ENCODE results near the gene GEMIN2. TPM values are rescaled to one million over a fixed set of nuclear protein-coding genes. Genes with fewer than 3 reads are reported as not detected.
"Not testable (repeated sequence)": the region's sequence is repeated elsewhere in the genome, so short reads cannot be mapped to it uniquely, and the experiment has no call there.

The GEMIN2 gene
- total and polyA plus RNA-seq, 5 donors = 6.4 to 8.8 (median 6.5) TPM

GRCh38 chr14:39109893-39110715 is 4.0 kb upstream of the GEMIN2 start:
- Histone ChIP-seq H3K9me3 (ENCODE audit: control insufficient read depth, low read length) (no peaks in the 10 kb centered on the region), H3K27ac (ENCODE audit: low read length) (no peak overlapping the region), H3K4me3 (ENCODE audit: low read length) (no peak overlapping the region), H3K4me1 (ENCODE audit: control insufficient read depth, insufficient read depth, low read length) (no peaks in the 10 kb centered on the region), H3K27me3 (ENCODE audit: control insufficient read depth, insufficient read depth) (no peaks in the 10 kb centered on the region)
- ATAC-seq = no peak
- no peak for DNase-seq
- intact Hi-C loops (cut with DNase I) = loop anchor here in 1 of 4 donors (10.0 kb wide), 2 partner anchors 65 to 315 kb away; partner anchors contain the start of genes PNN and TRAPPC6B
- 87% methylated on average over 12 of the region's 12 CpGs for WGBS

DNA sequence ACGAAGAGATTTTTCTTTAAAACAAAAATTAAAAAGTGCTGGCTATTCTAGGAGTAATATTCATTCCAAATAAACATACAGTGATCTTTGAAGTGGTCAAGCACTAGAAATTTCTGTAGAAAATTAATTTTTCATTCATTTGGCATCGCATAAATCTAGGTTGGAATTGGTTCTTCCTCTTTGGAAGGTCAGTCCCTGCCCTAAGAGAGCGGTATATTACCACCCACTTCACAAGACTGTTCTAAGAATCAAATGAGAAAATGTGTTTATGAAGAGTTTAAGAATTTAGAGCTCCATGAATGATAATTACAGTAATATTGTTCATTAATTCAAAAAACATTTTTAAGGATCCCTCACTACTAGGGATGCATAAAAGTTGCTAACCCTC is 444 bp upstream of the GEMIN2 start:
- intact Hi-C loops (cut with DNase I) = loop anchor here in 1 of 4 donors (10.0 kb wide), 1 partner anchor 311 kb away; no protein-coding TSS in a partner anchor
- ATAC-seq (peak in 1 of 2 donors; percentile 3), DNase-seq (no peak)
- Histone ChIP-seq H3K9me3 (ENCODE audit: control insufficient read depth, low read length) (no peaks in the 10 kb centered on the region), H3K27ac (ENCODE audit: low read length) (peak overlapping the region; percentile 40), H3K4me1 (ENCODE audit: control insufficient read depth, insufficient read depth, low read length) (no peaks in the 10 kb centered on the region), H3K27me3 (ENCODE audit: control insufficient read depth, insufficient read depth) (no peaks in the 10 kb centered on the region), H3K4me3 (ENCODE audit: low read length) (peak overlapping the region; percentile 61)
- 75% methylated on average over 3 of the region's 3 CpGs for WGBS

DNA sequence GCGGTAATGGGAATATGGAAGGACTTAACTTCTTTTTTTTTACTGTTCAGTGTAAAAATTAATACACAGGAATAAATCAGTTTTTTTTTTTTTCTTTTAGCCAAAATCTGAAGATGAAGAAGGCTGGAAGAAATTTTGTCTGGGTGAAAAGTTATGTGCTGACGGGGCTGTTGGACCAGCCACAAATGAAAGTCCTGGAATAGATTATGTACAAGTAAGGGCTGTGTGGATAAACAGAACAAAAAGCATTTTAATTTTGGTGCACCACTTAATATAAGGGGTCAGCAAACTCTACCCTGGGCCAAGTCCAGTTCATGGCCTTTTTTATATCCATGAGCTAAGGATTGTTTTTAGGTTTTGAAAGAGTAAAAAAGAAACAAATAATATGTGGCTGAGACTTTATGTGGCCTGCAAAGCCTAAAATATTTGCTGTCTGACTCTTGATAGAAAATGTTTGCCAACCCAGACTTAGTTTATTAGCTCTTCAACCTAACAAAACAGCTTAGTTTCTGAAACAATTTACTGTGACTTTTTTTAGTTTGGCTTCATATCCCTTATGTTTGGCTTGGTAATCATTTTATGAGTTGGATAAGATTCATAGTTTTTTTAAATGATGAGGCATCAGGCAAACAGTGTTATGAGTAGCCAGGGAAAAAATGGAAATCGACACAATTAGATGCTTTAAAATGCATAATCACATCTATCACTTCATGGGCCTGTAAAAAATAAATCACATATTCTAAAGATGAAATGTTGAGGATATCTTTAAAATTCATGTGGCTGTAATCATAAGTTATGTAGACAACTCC is 8.4 kb downstream of the GEMIN2 start:
- ATAC-seq (no peak), DNase-seq (no peak)
- Histone ChIP-seq H3K27me3 (ENCODE audit: control insufficient read depth, insufficient read depth) (no peaks in the 10 kb centered on the region), H3K4me1 (ENCODE audit: control insufficient read depth, insufficient read depth, low read length) (no peaks in the 10 kb centered on the region), H3K27ac (ENCODE audit: low read length) (no peak overlapping the region), H3K9me3 (ENCODE audit: control insufficient read depth, low read length) (no peaks in the 10 kb centered on the region), H3K4me3 (ENCODE audit: low read length) (no peak overlapping the region)
- intact Hi-C loops (cut with DNase I) = no loop called here
- 90% methylated on average over 3 of the region's 3 CpGs for WGBS

GRCh38 chr14:39137835-39138234 is 23.7 kb downstream of the GEMIN2 start:
- DNase-seq; ATAC-seq; H3K9me3 ChIP-seq (ENCODE audit: control insufficient read depth, low read length); H3K4me1 ChIP-seq (ENCODE audit: control insufficient read depth, insufficient read depth, low read length); H3K27ac ChIP-seq (ENCODE audit: low read length); intact Hi-C loops (cut with DNase I); H3K4me3 ChIP-seq (ENCODE audit: low read length); H3K27me3 ChIP-seq (ENCODE audit: control insufficient read depth, insufficient read depth): not testable (repeated sequence)
- 97% methylated on average over 8 of the region's 8 CpGs for WGBS

- Histone ChIP-seq H3K4me3 (ENCODE audit: low read length) (no peak overlapping the region), H3K27ac (ENCODE audit: low read length) (no peak overlapping the region), H3K27me3 (ENCODE audit: control insufficient read depth, insufficient read depth) (no peaks in the 10 kb centered on the region), H3K9me3 (ENCODE audit: control insufficient read depth, low read length) (no peaks in the 10 kb centered on the region), H3K4me1 (ENCODE audit: control insufficient read depth, insufficient read depth, low read length) (no peaks in the 10 kb centered on the region)
- 87% methylated on average over 1 of the region's 1 CpG for WGBS
- ATAC-seq = no peak
- intact Hi-C loops (cut with DNase I) = no loop called here
- DNase-seq = no peak
These were observed 24.3 kb downstream of the GEMIN2 start for GRCh38 chr14:39138440-39138839.

DNA sequence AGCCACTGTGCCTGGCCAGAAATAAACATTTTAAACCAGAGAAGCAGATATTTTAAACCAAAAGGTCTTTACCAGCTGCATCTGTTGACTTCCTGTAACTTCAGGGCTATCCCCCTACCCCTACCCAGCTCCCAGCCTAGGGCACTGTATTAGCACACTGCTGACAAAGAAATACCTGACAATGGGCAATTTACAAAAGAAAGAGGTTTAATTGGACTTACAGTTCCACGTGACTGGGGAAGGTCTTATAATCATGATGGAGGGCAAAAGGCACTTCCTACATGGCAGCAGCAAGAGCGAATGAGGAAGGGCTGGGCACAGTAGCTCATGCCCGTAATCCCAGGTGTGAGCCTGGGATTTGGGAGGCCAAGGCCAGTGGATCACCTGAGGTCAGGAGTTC is 26.0 kb downstream of the GEMIN2 start:
- Histone ChIP-seq H3K4me1 (ENCODE audit: control insufficient read depth, insufficient read depth, low read length) (no peaks in the 10 kb centered on the region), H3K27me3 (ENCODE audit: control insufficient read depth, insufficient read depth) (no peaks in the 10 kb centered on the region), H3K9me3 (ENCODE audit: control insufficient read depth, low read length) (no peaks in the 10 kb centered on the region), H3K27ac (ENCODE audit: low read length) (no peak overlapping the region), H3K4me3 (ENCODE audit: low read length) (no peak overlapping the region)
- WGBS = 90% methylated on average over 3 of the region's 3 CpGs
- DNase-seq (no peak), ATAC-seq (no peak)
- intact Hi-C loops (cut with DNase I) = no loop called here

DNA sequence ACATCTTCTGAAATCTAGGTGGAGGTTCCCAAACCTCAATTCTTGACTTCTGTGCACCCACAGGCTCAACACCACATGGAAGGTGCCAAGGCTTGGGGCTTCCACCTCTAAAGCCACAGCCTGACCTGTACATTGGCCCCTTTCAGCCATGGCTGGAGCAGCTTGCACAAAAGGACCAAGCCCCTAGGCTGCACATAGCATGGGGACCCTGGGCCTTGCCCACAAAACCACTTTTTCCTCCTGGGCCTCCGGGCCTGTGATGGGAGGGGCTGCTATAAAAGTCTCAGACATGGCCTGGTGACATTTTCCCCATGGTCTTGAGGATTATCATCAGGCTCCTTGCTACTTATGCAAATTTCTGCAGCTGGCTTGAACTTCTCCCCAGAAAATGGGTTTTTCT is 27.5 kb downstream of the GEMIN2 start:
- DNase-seq; H3K4me1 ChIP-seq (ENCODE audit: control insufficient read depth, insufficient read depth, low read length); H3K27ac ChIP-seq (ENCODE audit: low read length); H3K27me3 ChIP-seq (ENCODE audit: control insufficient read depth, insufficient read depth); H3K4me3 ChIP-seq (ENCODE audit: low read length); ATAC-seq; H3K9me3 ChIP-seq (ENCODE audit: control insufficient read depth, low read length); intact Hi-C loops (cut with DNase I): not testable (repeated sequence)
- 91% methylated on average over 1 of the region's 1 CpG for WGBS

DNA sequence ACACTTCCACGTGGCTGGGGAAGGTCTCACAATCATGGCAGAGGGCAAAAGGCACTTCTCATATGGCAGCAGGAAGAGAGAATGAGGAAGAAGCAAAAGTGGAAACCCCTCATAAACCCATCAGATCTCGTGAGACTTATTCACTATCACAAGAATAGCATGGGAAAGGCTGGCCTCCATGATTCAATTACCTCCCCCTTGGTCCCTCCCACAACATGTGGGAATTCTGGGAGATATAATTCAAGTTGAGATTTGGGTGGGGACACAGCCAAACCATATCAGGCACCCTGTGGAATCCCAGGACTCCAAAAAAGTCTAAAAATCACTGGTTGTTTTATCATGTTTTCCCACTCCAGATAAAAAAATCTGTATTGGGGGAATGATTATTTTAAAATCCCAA is 29.1 kb downstream of the GEMIN2 start:
- WGBS = 69% methylated on average over 2 of the region's 2 CpGs
- H3K4me3 ChIP-seq (ENCODE audit: low read length); intact Hi-C loops (cut with DNase I); DNase-seq; H3K27ac ChIP-seq (ENCODE audit: low read length); H3K27me3 ChIP-seq (ENCODE audit: control insufficient read depth, insufficient read depth); H3K9me3 ChIP-seq (ENCODE audit: control insufficient read depth, low read length); ATAC-seq; H3K4me1 ChIP-seq (ENCODE audit: control insufficient read depth, insufficient read depth, low read length): not testable (repeated sequence)

- intact Hi-C loops (cut with DNase I) = no loop called here
- H3K4me1 ChIP-seq (ENCODE audit: control insufficient read depth, insufficient read depth, low read length) = no peaks in the 10 kb centered on the region
- H3K9me3 ChIP-seq (ENCODE audit: control insufficient read depth, low read length) = no peaks in the 10 kb centered on the region
- WGBS = 69% methylated on average over 7 of the region's 7 CpGs
- no peak overlapping the region for H3K4me3 ChIP-seq (ENCODE audit: low read length)
- H3K27ac ChIP-seq (ENCODE audit: low read length) = no peak overlapping the region
- DNase-seq (no peak), ATAC-seq (no peak)
- H3K27me3 ChIP-seq (ENCODE audit: control insufficient read depth, insufficient read depth) = no peaks in the 10 kb centered on the region
These were observed 31.3 kb downstream of the GEMIN2 start for GRCh38 chr14:39145266-39145966.

DNA sequence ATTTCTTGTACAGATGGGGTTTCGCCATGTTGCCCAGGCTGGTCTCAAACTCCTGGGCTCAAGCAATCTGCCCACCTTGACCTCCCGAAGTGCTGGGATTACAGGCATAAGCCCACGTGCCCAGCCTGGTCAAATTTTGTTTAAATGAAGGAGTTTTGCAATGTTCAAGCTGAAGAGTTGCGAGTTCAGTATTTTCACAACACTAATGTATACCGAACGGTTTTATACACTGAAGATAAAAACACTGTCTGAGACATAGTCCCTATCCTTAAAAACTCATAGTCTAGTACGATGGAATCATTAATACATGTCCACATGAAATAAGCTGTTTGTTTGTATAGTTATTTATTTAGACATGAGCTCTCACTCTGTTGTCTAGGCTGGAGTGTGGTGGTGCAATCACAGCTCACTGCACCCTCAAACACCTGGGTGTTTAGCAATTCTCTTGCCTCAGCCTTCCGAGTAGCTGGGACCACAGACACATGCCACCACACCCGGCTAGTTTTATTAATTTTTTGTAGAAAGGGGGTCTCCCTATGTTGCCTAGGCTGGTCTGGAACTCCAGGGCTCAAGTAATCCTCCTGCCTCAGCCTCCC is 40.6 kb downstream of the GEMIN2 start:
- DNase-seq (no peak), ATAC-seq (no peak)
- Histone ChIP-seq H3K27ac (ENCODE audit: low read length) (no peak overlapping the region), H3K27me3 (ENCODE audit: control insufficient read depth, insufficient read depth) (no peaks in the 10 kb centered on the region), H3K4me1 (ENCODE audit: control insufficient read depth, insufficient read depth, low read length) (no peaks in the 10 kb centered on the region), H3K9me3 (ENCODE audit: control insufficient read depth, low read length) (no peaks in the 10 kb centered on the region), H3K4me3 (ENCODE audit: low read length) (no peak overlapping the region)
- intact Hi-C loops (cut with DNase I) = no loop called here
- 93% methylated on average over 9 of the region's 9 CpGs for WGBS

Measured in right cardiac atrium (tissue), 5 donors.